ENCODE data around the gene TEKT4.
"Not testable (repeated sequence)": the region's sequence is repeated elsewhere in the genome, so short reads cannot be mapped to it uniquely, and the experiment has no call there.

Gene TEKT4

GRCh38 chr2:94923196-94923595 is 52.0 kb downstream of the TEKT4 start:
- TF ChIP-seq EZH2phosphoT487 (IDR thresholded peaks at IDR 0.05; ENCODE audit: borderline replicate concordance, low read length) (no peak), CTCF (IDR thresholded peaks at IDR 0.05; ENCODE audit: low read depth, low read length, poor library complexity, severe bottlenecking) (no peak)
- Histone ChIP-seq H3F3A (ENCODE audit: control insufficient read depth, insufficient read depth) (no peaks in the 10 kb centered on the region), H3K4me1 (ENCODE audit: control insufficient read depth, low read length) (no peaks in the 10 kb centered on the region), H3K9me2 (replicated peaks; ENCODE audit: control insufficient read depth, low read length) (no peaks in the 10 kb centered on the region), H3K36me3 (ENCODE audit: control insufficient read depth, low read length) (no peaks in the 10 kb centered on the region), H3K79me2 (ENCODE audit: control insufficient read depth, low read length) (no peaks in the 10 kb centered on the region), H3K9me3 (ENCODE audit: control insufficient read depth, insufficient read depth, low read length) (no peaks in the 10 kb centered on the region), H4K20me1 (ENCODE audit: control insufficient read depth, insufficient read depth, low read depth, low read length) (no peaks in the 10 kb centered on the region), H3K27me3 (ENCODE audit: control insufficient read depth, low read length) (no peaks in the 10 kb centered on the region), H3K4me2 (ENCODE audit: low read length) (no peak overlapping the region), H3K27ac (ENCODE audit: low read depth, low read length) (no peak overlapping the region), H3K4me3 (ENCODE audit: low read length) (no peak overlapping the region)

GRCh38 chr2:94924999-94925398 is 53.8 kb downstream of the TEKT4 start:
- H3K4me1 ChIP-seq (ENCODE audit: control insufficient read depth, low read length); H3K27me3 ChIP-seq (ENCODE audit: control insufficient read depth, low read length); H3K27ac ChIP-seq (ENCODE audit: low read depth, low read length); H3K9me2 ChIP-seq (replicated peaks; ENCODE audit: control insufficient read depth, low read length); H3K36me3 ChIP-seq (ENCODE audit: control insufficient read depth, low read length); H3K9me3 ChIP-seq (ENCODE audit: control insufficient read depth, insufficient read depth, low read length); H3K4me2 ChIP-seq (ENCODE audit: low read length); H4K20me1 ChIP-seq (ENCODE audit: control insufficient read depth, insufficient read depth, low read depth, low read length); H3K4me3 ChIP-seq (ENCODE audit: low read length); H3K79me2 ChIP-seq (ENCODE audit: control insufficient read depth, low read length); H3F3A ChIP-seq (ENCODE audit: control insufficient read depth, insufficient read depth): not testable (repeated sequence)
